Cardiac septum (tissue), 1 donor: ENCODE data around the gene EIF4G3. TPM values are rescaled to one million over a fixed set of nuclear protein-coding genes. Genes with fewer than 3 reads are reported as not detected.
A peak's percentile ranks its signal among the peaks of the same experiment; 100 is the strongest.
"Not testable (repeated sequence)": the region's sequence is repeated elsewhere in the genome, so short reads cannot be mapped to it uniquely, and the experiment has no call there.

Experiments
- DNase-seq: peaks from one replicate; pipeline ENCODE4 v3.0.0-alpha.2; 2020; ENCODE audit warnings: low spot score
- intact Hi-C: fragments of 100-400 bp; cut with DNase I; formaldehyde crosslinking; loops from one replicate; pipeline ENCODE4 v1.14.0; 2022
- total RNA-seq: library from RNA; stranded (reverse); fragmentation: NEBNext Ultra II Directional; extraction: Animal tissue kit (Norgen Biotek cat#: 25700); gene quantifications from one replicate; pipeline ENCODE4 v1.2.1, GENCODE V29; 2021
- donor health status: DM: no; HTN: no; CAD: no.

The EIF4G3 gene
- total RNA-seq, 1 donor from 2014 or later: 45.6 TPM

GRCh38 chr1:21190771-21191170, 14.1 kb upstream of the EIF4G3 start:
- not testable (repeated sequence) for DNase-seq
- intact Hi-C loops: loop anchor here (10.0 kb wide), 1 partner anchor 116 kb away; no protein-coding TSS in a partner anchor

GRCh38 chr1:21189906-21190500, 13.3 kb upstream of the EIF4G3 start:
- intact Hi-C loops: loop anchor here (10.0 kb wide), 1 partner anchor 115 kb away; no protein-coding TSS in a partner anchor
- DNase-seq: no peak

- DNase-seq: no peak
- intact Hi-C loops: no loop called here
Observed at GRCh38 chr1:21189421-21189820, 12.7 kb upstream of the EIF4G3 start.

- intact Hi-C loops: no loop called here
- no peak for DNase-seq
Observed at GRCh38 chr1:21188235-21188634, 11.5 kb upstream of the EIF4G3 start.

- no peak for DNase-seq
- intact Hi-C loops: no loop called here
Observed at GRCh38 chr1:21185221-21185731, 8.6 kb upstream of the EIF4G3 start.

GRCh38 chr1:21184276-21184675, 7.6 kb upstream of the EIF4G3 start:
- intact Hi-C loops: no loop called here

GRCh38 chr1:21182181-21182731, 5.6 kb upstream of the EIF4G3 start:
- intact Hi-C loops: no loop called here

More at GRCh38 chr1:21184276-21184675, 7.6 kb upstream of the EIF4G3 start:
- DNase-seq: no peak

GRCh38 chr1:21178271-21178670, 1.6 kb upstream of the EIF4G3 start:
- intact Hi-C loops: not testable (repeated sequence)

More at GRCh38 chr1:21182181-21182731, 5.6 kb upstream of the EIF4G3 start:
- no peak for DNase-seq

GRCh38 chr1:21175670-21176581, 771 bp downstream of the EIF4G3 start:
- no peak for DNase-seq
- intact Hi-C loops: loop anchor here (2.0 kb wide), 1 partner anchor 389 kb away; the partner anchor contains the start of gene HP1BP3

More at GRCh38 chr1:21178271-21178670, 1.6 kb upstream of the EIF4G3 start:
- not testable (repeated sequence) for DNase-seq

- peak; percentile 83 for DNase-seq
- intact Hi-C loops: loop anchor here (2.0 kb wide), 1 partner anchor 388 kb away; the partner anchor contains the start of gene HP1BP3
Observed at GRCh38 chr1:21175324-21175669, 1.4 kb downstream of the EIF4G3 start.

GRCh38 chr1:21174654-21175323, 1.9 kb downstream of the EIF4G3 start:
- no peak for DNase-seq
- intact Hi-C loops: loop anchor here (2.0 kb wide), 1 partner anchor 388 kb away; the partner anchor contains the start of gene HP1BP3

GRCh38 chr1:21174230-21174629, 2.5 kb downstream of the EIF4G3 start:
- DNase-seq: no peak
- intact Hi-C loops: loop anchor here (2.0 kb wide), 1 partner anchor 387 kb away; the partner anchor contains the start of gene HP1BP3

- intact Hi-C loops, DNase-seq: not testable (repeated sequence)
Observed at GRCh38 chr1:21173096-21173495, 3.6 kb downstream of the EIF4G3 start.

GRCh38 chr1:21170837-21171236, 5.9 kb downstream of the EIF4G3 start:
- intact Hi-C loops, DNase-seq: not testable (repeated sequence)

GRCh38 chr1:21168444-21168843, 8.3 kb downstream of the EIF4G3 start:
- no peak for DNase-seq
- intact Hi-C loops: no loop called here

- DNase-seq: no peak
Observed at GRCh38 chr1:21165646-21166045, 11.1 kb downstream of the EIF4G3 start.

GRCh38 chr1:21165076-21165475, 11.6 kb downstream of the EIF4G3 start:
- no peak for DNase-seq
- intact Hi-C loops: no loop called here

More at GRCh38 chr1:21165646-21166045, 11.1 kb downstream of the EIF4G3 start:
- intact Hi-C loops: no loop called here

GRCh38 chr1:21164266-21164665, 12.4 kb downstream of the EIF4G3 start:
- intact Hi-C loops: no loop called here

GRCh38 chr1:21162740-21163464, 13.8 kb downstream of the EIF4G3 start:
- intact Hi-C loops: no loop called here
- DNase-seq: no peak

More at GRCh38 chr1:21164266-21164665, 12.4 kb downstream of the EIF4G3 start:
- DNase-seq: no peak
